Renal cortical epithelial cell (primary cell): ENCODE data around the gene PHF3. TPM values are rescaled to one million over a fixed set of nuclear protein-coding genes. Genes with fewer than 3 reads are reported as not detected.

Experiments
- total RNA-seq: library from RNA; depleted of rRNA; stranded (reverse); fragments of >200 nt; gene quantifications from 2 replicates; pipeline ENCODE4 v1.2.3, GENCODE V29; 2014

The PHF3 gene
- total RNA-seq, 1 donor from 2014 or later, result 78.4 TPM

Other genes starting within 250 kb of the PHF3 start
- 106 and 174 TPM in 2 replicates for gene PTP4A1, start 63.3 kb upstream of the PHF3 start, total RNA-seq